Inferior parietal cortex (tissue), 1 donor: Measurements from ENCODE around the gene NUP98.

Source experiments
- DNase-seq: peaks from one replicate; pipeline ENCODE4 v3.0.0-alpha.2; 2016; ENCODE audit errors: extremely low spot score

The NUP98 gene

GRCh38 chr11:3797329-3798090, at the start of gene NUP98:
TSS of gene NUP98 (minus strand) at chr11:3797554. CDS start at chr11:3782117, 15,437 bp downstream.
- peak; percentile 99 for DNase-seq

GRCh38 chr11:3845670-3846069, 48.3 kb upstream of the NUP98 start:
- DNase-seq: no peak

- DNase-seq: no peak
Observed at GRCh38 chr11:3845246-3845645, 47.9 kb upstream of the NUP98 start.

- DNase-seq: no peak
Observed at GRCh38 chr11:3843326-3843725, 46.0 kb upstream of the NUP98 start.

- DNase-seq: peak; percentile 86
Observed at GRCh38 chr11:3841426-3842350, 44.3 kb upstream of the NUP98 start.

- DNase-seq: no peak
Observed at GRCh38 chr11:3840870-3841425, 43.6 kb upstream of the NUP98 start, which contains the start of gene RHOG. TSS of gene RHOG (minus strand) at chr11:3840959. CDS start at chr11:3828138, 12,821 bp downstream.

GRCh38 chr11:3840004-3840869, 42.9 kb upstream of the NUP98 start:
- DNase-seq: no peak

- DNase-seq: no peak
Observed at GRCh38 chr11:3838504-3838903, 41.1 kb upstream of the NUP98 start.

- no peak for DNase-seq
Observed at GRCh38 chr11:3837793-3838192, 40.4 kb upstream of the NUP98 start.

GRCh38 chr11:3836903-3837302, 39.5 kb upstream of the NUP98 start:
- no peak for DNase-seq

- no peak for DNase-seq
Observed at GRCh38 chr11:3835751-3836150, 38.4 kb upstream of the NUP98 start.

- no peak for DNase-seq
Observed at GRCh38 chr11:3834664-3835461, 37.5 kb upstream of the NUP98 start.

GRCh38 chr11:3834349-3834663, 37.0 kb upstream of the NUP98 start:
- no peak for DNase-seq

- no peak for DNase-seq
Observed at GRCh38 chr11:3833449-3833848, 36.1 kb upstream of the NUP98 start.

GRCh38 chr11:3832816-3833215, 35.5 kb upstream of the NUP98 start:
- no peak for DNase-seq

- no peak for DNase-seq
Observed at GRCh38 chr11:3831378-3832239, 34.3 kb upstream of the NUP98 start.

GRCh38 chr11:3830730-3831129, 33.4 kb upstream of the NUP98 start:
- no peak for DNase-seq

- no peak for DNase-seq
Observed at GRCh38 chr11:3830088-3830487, 32.7 kb upstream of the NUP98 start.

- no peak for DNase-seq
Observed at GRCh38 chr11:3827434-3828186, 30.3 kb upstream of the NUP98 start.
